T-cell (primary cell): ENCODE data around the gene ANKRD65. TPM values are rescaled to one million over a fixed set of nuclear protein-coding genes. Genes with fewer than 3 reads are reported as not detected.

ENCODE experiments used
- ATAC-seq, 4 experiments: fragments of 200-7000 bp in 3 of 4; fragments of 150-1000 bp in 1 of 4; cut with Tn5 transposase; replicated peaks in 1 of 4; 1 replicate in 3 of 4; 2 replicates in 1 of 4; pipeline ENCODE4 v1.10.0; 2021; ENCODE audit warnings: moderate library complexity in 3 of 4, mild to moderate bottlenecking in 2 of 4, moderate number of reproducible peaks in 1 of 4
- CTCF ChIA-PET, 2 donors: fragments of 300-600 bp; sonication (Branson Sonifier 250); formaldehyde crosslinking; loops; one replicate each; lab custom pipeline; 2022; ENCODE audit warnings: antibody characterized with exemption in 2 of 2; lab: Charles Lee
- POLR2A ChIA-PET, 2 donors: fragments of 300-600 bp; sonication (Branson Sonifier 250); formaldehyde crosslinking; loops; one replicate each; lab custom pipeline; 2022; ENCODE audit warnings: antibody characterized with exemption in 2 of 2; lab: Charles Lee
- DNase-seq, 35 experiments: peaks; one replicate each; pipeline versions ENCODE4 v3.0.0 to v3.0.0-alpha.2; 2013 to 2023
- H3K27ac ChIP-seq: one replicate; pipeline ENCODE4 v1.5.1; 2013; ENCODE audit warnings: low read length
- H3K27me3 ChIP-seq, 2 experiments: replicated peaks in 1 of 2; 1 replicate in 1 of 2; 2 replicates in 1 of 2; pipeline versions ENCODE4 v1.6.1 to v1.7.0; 2013; ENCODE audit warnings: low read length in 1 of 2, mixed read lengths in 1 of 2; ENCODE audit not compliant: control insufficient read depth in 2 of 2, insufficient read depth in 2 of 2; ENCODE audit errors: extremely low read depth in 1 of 2
- H3K36me3 ChIP-seq, 2 donors: 1 replicate in 1 of 2; 2 replicates in 1 of 2; pipeline versions ENCODE4 v1.6.1 to v1.7.0; 2013; ENCODE audit warnings: low read length in 1 of 2; ENCODE audit not compliant: control insufficient read depth in 2 of 2, insufficient read depth in 1 of 2; ENCODE audit errors: extremely low read depth in 1 of 2
- H3K4me1 ChIP-seq, 2 experiments: 1 replicate in 1 of 2; 2 replicates in 1 of 2; pipeline versions ENCODE4 v1.6.1 to v1.7.0; 2013; ENCODE audit warnings: low read length in 2 of 2, mixed read lengths in 1 of 2; ENCODE audit not compliant: insufficient read depth in 2 of 2, control insufficient read depth in 1 of 2; ENCODE audit errors: extremely low read depth in 1 of 2
- H3K4me3 ChIP-seq, 2 donors: 1 replicate in 1 of 2; 2 replicates in 1 of 2; pipeline versions ENCODE4 v1.5.1 to v1.7.0; 2013; ENCODE audit warnings: mild to moderate bottlenecking in 2 of 2, low read length in 1 of 2, moderate library complexity in 1 of 2; ENCODE audit not compliant: control insufficient read depth in 1 of 2; ENCODE audit errors: extremely low read depth in 1 of 2
- H3K9me3 ChIP-seq: 2 replicates; pipeline ENCODE4 v1.7.0; 2013
- H3K27ac Mint-ChIP-seq, 2 donors: one replicate each; pipeline ENCODE4 v1.8.0; 2020 to 2021; ENCODE audit warnings: mild to moderate bottlenecking in 2 of 2, mixed read lengths in 2 of 2
- H3K27me3 Mint-ChIP-seq, 2 donors: one replicate each; pipeline ENCODE4 v1.8.0; 2021 to 2022; ENCODE audit warnings: mixed read lengths in 2 of 2
- H3K36me3 Mint-ChIP-seq: one replicate; pipeline ENCODE4 v1.8.0; 2021; ENCODE audit warnings: mixed read lengths
- H3K4me1 Mint-ChIP-seq, 3 donors: one replicate each; pipeline ENCODE4 v1.8.0; 2020 to 2022; ENCODE audit warnings: mixed read lengths in 3 of 3, mild to moderate bottlenecking in 1 of 3
- H3K4me3 Mint-ChIP-seq, 3 donors: one replicate each; pipeline ENCODE4 v1.8.0; 2020 to 2022; ENCODE audit warnings: mild to moderate bottlenecking in 3 of 3, mixed read lengths in 3 of 3, moderate library complexity in 3 of 3
- H3K9me3 Mint-ChIP-seq, 3 donors: one replicate each; pipeline ENCODE4 v1.8.0; 2020 to 2022; ENCODE audit warnings: mixed read lengths in 3 of 3
- WGBS: methylation state at CpG from one replicate; pipeline ENCODE4 v1.1.5; 2013; ENCODE audit warnings: missing lambda C conversion rate; ENCODE audit not compliant: insufficient coverage; 5-methylcytosine and 5-hydroxymethylcytosine counted together
- total RNA-seq, 35 experiments: library from RNA in 6 of 35; stranded (reverse) in 6 of 35; fragments of 120-200 nt in 1 of 35; gene quantifications; one replicate each; pipeline versions ENCODE4 v1.2.1 to v1.2.4 and lab custom pipeline; 2013 to 2026

ANKRD65 gene
- total RNA-seq, 5 donors from 2014 or later (not counting 1 experiment from before 2014, with no cell fraction given): 0.20 TPM; not detected in 4

DNA sequence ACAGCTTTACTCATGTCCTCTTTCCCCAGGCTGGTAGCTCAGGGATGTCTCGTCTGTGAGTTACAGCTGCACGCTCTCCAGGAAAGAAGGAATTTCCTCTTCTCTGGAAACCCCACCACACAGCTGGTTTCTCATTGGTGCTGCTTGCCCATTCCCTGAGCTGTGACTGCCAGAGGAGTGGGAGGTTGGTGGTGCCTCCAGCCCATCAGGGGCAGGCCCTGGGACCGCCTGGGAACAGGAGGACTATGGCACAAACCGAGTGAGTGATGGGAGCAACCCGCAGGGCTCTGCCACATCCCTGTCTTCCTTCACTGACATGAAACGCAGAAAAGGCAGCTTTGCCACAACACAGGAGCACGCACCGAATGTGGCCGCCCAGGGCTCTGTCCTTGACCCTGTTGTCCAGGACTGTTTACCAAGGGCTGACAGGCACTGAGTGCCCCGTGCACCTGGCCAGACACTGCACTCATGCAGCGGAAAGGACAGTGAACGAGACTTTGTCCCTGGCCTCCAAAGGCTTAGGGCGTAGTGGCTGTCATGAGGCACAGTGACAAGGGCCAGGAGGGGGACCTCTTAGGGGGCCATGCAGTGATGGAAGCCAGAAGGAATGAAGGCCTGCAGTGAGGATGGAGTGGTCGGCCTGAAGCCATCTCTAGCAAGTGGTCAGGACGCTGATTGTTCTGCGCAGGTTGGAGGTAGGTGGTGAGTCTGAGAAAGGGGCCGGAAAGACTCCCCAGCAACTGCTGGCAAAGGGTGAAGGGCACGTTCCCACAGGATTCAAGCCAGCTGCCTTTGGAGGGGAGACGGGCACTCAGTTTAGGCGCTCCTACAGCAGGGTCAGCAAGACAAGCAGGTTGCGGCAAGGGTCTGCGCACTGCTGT lies 20.3 kb downstream of the ANKRD65 start:
- CTCF ChIA-PET: interaction anchor here in 1 of 2 donors (0.5 to 0.8 kb wide), 2 partner anchors 23 to 25 kb away, joined by 3 read pairs; partner anchors contain the start of gene AURKAIP1
- H3K9me3 ChIP-seq: no peaks in the 10 kb centered on the region
- Mint-ChIP-seq H3K36me3 (peaks cover 25% of the 10 kb centered on the region), H3K27ac (peak overlapping the region; percentile 89 to 92), H3K4me3 (peak overlapping the region; percentile 85 to 89 (median 86)), H3K4me1 (peaks cover 41 to 62% (median 50%) of the 10 kb centered on the region in 3 donors), H3K27me3 (no peaks in the 10 kb centered on the region), H3K9me3 (no peaks in the 10 kb centered on the region)
- POLR2A ChIA-PET: interaction anchor here in 1 of 2 donors (0.7 kb wide), 1 partner anchor 25 kb away, joined by 4 read pairs; the partner anchor contains the start of gene AURKAIP1
- no peak for ATAC-seq
- H3K27me3 ChIP-seq: no peaks in the 10 kb centered on the region
- 93% methylated on average over 17 of the region's 22 CpGs for WGBS
- H3K36me3 ChIP-seq: peaks cover 16 to 57% of the 10 kb centered on the region in 2 donors
- H3K4me1 ChIP-seq: peaks cover 22 to 51% of the 10 kb centered on the region in 2 experiments
- H3K4me3 ChIP-seq: peak overlapping the region; percentile 71 to 98
- no peak for DNase-seq
- H3K27ac ChIP-seq: peak overlapping the region; percentile 80

DNA sequence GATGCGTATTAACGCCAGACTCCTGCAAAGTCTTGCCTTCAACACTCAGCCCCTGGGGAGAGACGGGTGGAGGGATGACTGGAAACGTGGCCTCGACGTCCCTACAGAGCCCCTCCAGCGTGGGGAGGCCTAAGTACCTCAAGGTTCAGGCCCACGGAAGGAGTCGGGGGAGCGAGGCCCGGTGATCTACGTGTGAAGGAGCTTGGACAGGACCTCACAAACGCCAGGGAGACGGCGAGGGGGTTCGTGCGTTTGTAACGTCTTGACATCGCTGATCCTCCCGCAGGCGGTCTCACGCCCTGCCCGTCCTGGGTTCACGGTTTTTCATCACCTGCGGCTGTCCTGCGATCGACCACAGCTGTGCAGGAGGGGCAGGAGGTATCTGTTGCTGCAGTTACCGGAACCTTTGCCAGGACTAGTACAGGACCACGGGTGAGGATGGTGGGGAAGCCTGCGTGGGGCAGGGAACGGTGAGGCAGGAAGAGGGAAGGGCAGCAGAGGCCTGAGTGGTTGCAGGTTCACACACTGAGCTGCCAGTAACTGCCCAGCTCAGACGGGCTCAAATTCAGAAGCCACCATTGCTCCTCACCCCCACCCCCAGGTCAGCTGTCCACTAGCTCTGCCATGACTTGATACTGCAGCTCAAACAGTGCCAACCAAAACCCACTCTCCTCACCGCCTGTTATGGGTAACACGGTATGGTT lies 21.1 kb downstream of the ANKRD65 start:
- peak in 1 of 35 experiments; percentile 18 for DNase-seq
- ChIA-PET CTCF (interaction anchor here in 1 of 2 donors (0.8 kb wide), 1 partner anchor 25 kb away, joined by 3 read pairs; the partner anchor contains the start of gene AURKAIP1), POLR2A (interaction anchor here in 1 of 2 donors (0.7 kb wide), 1 partner anchor 25 kb away, joined by 4 read pairs; the partner anchor contains the start of gene AURKAIP1)
- H3K27me3 Mint-ChIP-seq: no peaks in the 10 kb centered on the region
- peaks cover 25% of the 10 kb centered on the region for H3K36me3 Mint-ChIP-seq
- Histone ChIP-seq H3K27me3 (no peaks in the 10 kb centered on the region), H3K36me3 (peaks cover 23 to 57% of the 10 kb centered on the region in 2 donors), H3K4me3 (peak overlapping the region; percentile 71 to 98), H3K27ac (peak overlapping the region; percentile 80), H3K4me1 (peaks cover 22 to 45% of the 10 kb centered on the region in 2 experiments), H3K9me3 (no peaks in the 10 kb centered on the region)
- H3K4me3 Mint-ChIP-seq: peak overlapping the region; percentile 85 to 89 (median 86)
- H3K9me3 Mint-ChIP-seq: no peaks in the 10 kb centered on the region
- H3K27ac Mint-ChIP-seq: peak overlapping the region; percentile 89 to 92
- ATAC-seq: peak in 1 of 4 experiments; percentile 1
- WGBS: 5% methylated on average over 30 of the region's 34 CpGs
- peaks cover 43 to 63% (median 51%) of the 10 kb centered on the region in 3 donors for H3K4me1 Mint-ChIP-seq

DNA sequence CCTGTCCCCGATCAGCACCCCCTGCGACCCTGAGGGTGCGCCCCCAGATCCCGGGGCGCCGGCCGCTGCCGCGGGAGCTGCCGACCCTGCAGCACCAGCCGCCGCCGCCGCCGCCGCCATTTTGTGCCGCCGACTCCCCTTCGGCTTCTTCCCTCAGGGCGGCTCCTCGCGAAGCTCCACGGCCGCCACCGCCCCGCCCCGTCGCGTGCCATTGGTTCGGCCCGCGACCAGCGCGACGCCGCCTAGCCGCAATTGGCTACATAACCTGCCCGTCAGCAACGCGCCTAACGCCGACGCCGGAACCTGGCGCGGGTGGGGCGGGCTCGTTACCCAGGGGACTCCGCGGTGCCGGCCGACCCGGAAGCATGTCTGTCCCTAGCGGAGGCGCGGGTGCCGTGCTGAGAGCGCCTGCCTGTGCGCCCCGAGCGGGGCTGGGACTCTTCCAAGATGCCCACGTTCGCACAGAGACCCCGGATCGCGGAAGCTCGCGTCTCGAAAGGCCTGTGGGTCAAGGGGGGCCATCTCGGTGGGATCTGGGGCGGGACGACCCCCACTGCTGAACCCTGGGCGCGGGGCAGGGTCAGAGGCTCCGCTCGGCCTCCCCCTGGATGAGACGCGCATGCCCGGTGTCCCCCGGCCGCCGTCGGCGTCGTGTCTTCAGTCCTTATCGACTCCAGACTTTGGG lies 21.7 kb downstream of the ANKRD65 start, which contains the start of gene CCNL2:
TSS of gene CCNL2 (minus strand) at position 149 of the 685 bp plus-strand sequence. CDS start at position 120, 29 bp downstream.
- peak; percentile 97 to 100 (median 99) for DNase-seq
- peaks cover 22 to 41% of the 10 kb centered on the region in 2 experiments for H3K4me1 ChIP-seq
- peaks cover 19 to 56% of the 10 kb centered on the region in 2 donors for H3K36me3 ChIP-seq
- Mint-ChIP-seq H3K4me3 (peak within 1 kb of the TSS; percentile 85 to 89 (median 86)), H3K27ac (peak within 1 kb of the TSS; percentile 89 to 92), H3K27me3 (no peaks in the 10 kb centered on the region), H3K36me3 (peaks cover 29% of the 10 kb centered on the region), H3K9me3 (no peaks in the 10 kb centered on the region), H3K4me1 (peaks cover 46 to 63% (median 52%) of the 10 kb centered on the region in 3 donors)
- ATAC-seq: peak; percentile 94 to 97 (median 95)
- no peaks in the 10 kb centered on the region for H3K27me3 ChIP-seq
- ChIA-PET POLR2A (interaction anchor here in 1 of 2 donors (0.5 to 0.7 kb wide), 4 partner anchors 24 to 231 kb away, joined by 3 to 8 read pairs (median 4); partner anchors contain the start of genes AURKAIP1 and UBE2J2), CTCF (interaction anchor here in 1 of 2 donors (0.7 to 1.2 kb wide), 4 partner anchors 9 to 28 kb away, joined by 3 to 8 read pairs (median 6); partner anchors contain the start of gene AURKAIP1)
- WGBS: under 1% methylated on average over 78 of the region's 86 CpGs
- no peaks in the 10 kb centered on the region for H3K9me3 ChIP-seq
- H3K27ac ChIP-seq: peak within 1 kb of the TSS; percentile 80
- peak within 1 kb of the TSS; percentile 82 to 98 for H3K4me3 ChIP-seq

- ChIA-PET POLR2A (interaction anchor here in 1 of 2 donors (0.5 to 0.7 kb wide), 4 partner anchors 23 to 232 kb away, joined by 3 to 8 read pairs (median 4); partner anchors contain the start of genes AURKAIP1 and UBE2J2), CTCF (interaction anchor here in 1 of 2 donors (0.7 to 1.2 kb wide), 4 partner anchors 9 to 27 kb away, joined by 3 to 8 read pairs (median 6); partner anchors contain the start of gene AURKAIP1)
- Histone ChIP-seq H3K36me3 (peaks cover 24 to 58% of the 10 kb centered on the region in 2 donors), H3K4me3 (peak overlapping the region; percentile 82 to 92), H3K4me1 (peaks cover 22 to 41% of the 10 kb centered on the region in 2 experiments), H3K27me3 (no peaks in the 10 kb centered on the region), H3K27ac (peak overlapping the region; percentile 32), H3K9me3 (no peaks in the 10 kb centered on the region)
- Mint-ChIP-seq H3K4me3 (peak overlapping the region; percentile 85 to 89 (median 86)), H3K9me3 (no peaks in the 10 kb centered on the region), H3K36me3 (peaks cover 32% of the 10 kb centered on the region), H3K4me1 (peaks cover 44 to 63% (median 51%) of the 10 kb centered on the region in 3 donors), H3K27me3 (no peaks in the 10 kb centered on the region), H3K27ac (peak overlapping the region; percentile 79 to 87)
- under 1% methylated on average over 53 of the region's 54 CpGs for WGBS
- DNase-seq (peak in 2 of 35 experiments; percentile 8 to 33), ATAC-seq (peak; percentile 4 to 7 (median 6))
Measured at GRCh38 chr1:1398677-1399186, 22.3 kb downstream of the ANKRD65 start.

- Histone ChIP-seq H3K27me3 (no peaks in the 10 kb centered on the region), H3K4me3 (peak overlapping the region; percentile 82 to 92), H3K4me1 (peaks cover 22 to 45% of the 10 kb centered on the region in 2 experiments), H3K27ac (peak overlapping the region; percentile 18), H3K36me3 (peaks cover 29 to 62% of the 10 kb centered on the region in 2 donors), H3K9me3 (no peaks in the 10 kb centered on the region)
- peaks cover 38 to 60% (median 46%) of the 10 kb centered on the region in 3 donors for H3K4me1 Mint-ChIP-seq
- peak overlapping the region; percentile 79 to 87 for H3K27ac Mint-ChIP-seq
- WGBS: 50% methylated on average over 11 of the region's 19 CpGs
- no peak for ATAC-seq
- no peaks in the 10 kb centered on the region for H3K9me3 Mint-ChIP-seq
- ChIA-PET CTCF (interaction anchor here in 1 of 2 donors (0.6 kb wide), 1 partner anchor 255 kb away, joined by 3 read pairs; no protein-coding TSS in a partner anchor), POLR2A (no interaction called here)
- peaks cover 34% of the 10 kb centered on the region for H3K36me3 Mint-ChIP-seq
- peak overlapping the region; percentile 85 to 88 (median 86) for H3K4me3 Mint-ChIP-seq
- no peaks in the 10 kb centered on the region for H3K27me3 Mint-ChIP-seq
- no peak for DNase-seq
Measured at GRCh38 chr1:1397839-1398523, 23.1 kb downstream of the ANKRD65 start.
